Fibroblast of skin of scalp (primary cell): Measurements from ENCODE around the gene MYLK.
A peak's percentile ranks its signal among the peaks of the same experiment; 100 is the strongest.

ENCODE experiments used
- DNase-seq: peaks from one replicate; pipeline ENCODE4 v3.0.0-alpha.2; 2013

Gene MYLK

DNA sequence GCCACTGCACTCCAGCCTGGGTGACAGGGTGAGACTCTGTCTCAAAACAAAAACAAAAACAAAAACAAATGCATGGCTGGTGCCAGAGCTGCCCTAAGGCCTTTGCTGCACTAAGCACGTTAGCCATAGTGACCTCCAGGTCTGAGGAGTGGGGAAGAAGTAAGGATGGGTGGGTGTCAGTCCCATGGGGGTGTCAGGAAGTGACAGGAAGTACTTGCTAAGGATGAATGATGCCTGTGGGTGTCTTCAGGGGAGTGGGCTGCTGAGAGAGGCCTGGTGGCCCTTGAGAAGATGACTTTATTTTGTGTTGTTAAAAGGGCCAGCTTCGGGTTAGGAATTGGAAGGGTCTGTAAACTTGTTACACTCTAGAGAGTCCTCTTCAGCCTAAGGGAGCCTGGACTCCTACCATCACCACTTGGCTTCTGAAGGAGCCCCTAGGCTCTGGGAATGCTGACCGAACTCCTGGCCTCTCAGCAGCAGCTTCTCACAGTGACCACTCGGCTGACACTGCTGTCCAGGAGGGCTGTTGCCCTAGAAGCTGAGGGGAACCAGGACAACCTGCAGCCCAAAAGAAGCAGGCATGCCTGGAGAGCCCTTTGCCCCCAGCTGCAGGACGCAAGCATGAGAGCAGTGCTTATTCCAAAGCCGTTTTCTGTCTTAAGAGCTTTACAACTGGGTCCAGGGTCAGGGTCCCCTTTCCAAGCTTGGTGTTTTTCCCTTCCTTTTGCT, 116.4 kb downstream of the MYLK start:
- DNase-seq: no peak

DNA sequence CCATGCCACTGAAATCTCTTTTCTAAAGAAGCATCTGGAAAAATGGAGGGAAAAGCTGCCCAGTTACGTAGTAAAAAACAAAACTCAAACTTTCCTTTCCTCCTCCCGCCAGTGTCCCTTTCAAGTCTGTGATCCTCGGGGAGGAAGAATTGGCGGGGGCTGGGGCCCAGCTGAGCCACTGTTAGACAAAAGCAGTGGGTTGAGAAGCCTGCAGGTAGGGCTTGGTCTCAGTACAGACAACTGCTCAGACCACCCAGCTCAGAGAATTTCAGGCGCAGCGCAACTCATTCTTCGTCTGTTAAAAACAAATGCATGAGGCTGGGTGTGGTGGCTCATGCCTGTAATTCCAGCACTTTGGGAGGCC, 117.1 kb downstream of the MYLK start:
- no peak for DNase-seq

DNA sequence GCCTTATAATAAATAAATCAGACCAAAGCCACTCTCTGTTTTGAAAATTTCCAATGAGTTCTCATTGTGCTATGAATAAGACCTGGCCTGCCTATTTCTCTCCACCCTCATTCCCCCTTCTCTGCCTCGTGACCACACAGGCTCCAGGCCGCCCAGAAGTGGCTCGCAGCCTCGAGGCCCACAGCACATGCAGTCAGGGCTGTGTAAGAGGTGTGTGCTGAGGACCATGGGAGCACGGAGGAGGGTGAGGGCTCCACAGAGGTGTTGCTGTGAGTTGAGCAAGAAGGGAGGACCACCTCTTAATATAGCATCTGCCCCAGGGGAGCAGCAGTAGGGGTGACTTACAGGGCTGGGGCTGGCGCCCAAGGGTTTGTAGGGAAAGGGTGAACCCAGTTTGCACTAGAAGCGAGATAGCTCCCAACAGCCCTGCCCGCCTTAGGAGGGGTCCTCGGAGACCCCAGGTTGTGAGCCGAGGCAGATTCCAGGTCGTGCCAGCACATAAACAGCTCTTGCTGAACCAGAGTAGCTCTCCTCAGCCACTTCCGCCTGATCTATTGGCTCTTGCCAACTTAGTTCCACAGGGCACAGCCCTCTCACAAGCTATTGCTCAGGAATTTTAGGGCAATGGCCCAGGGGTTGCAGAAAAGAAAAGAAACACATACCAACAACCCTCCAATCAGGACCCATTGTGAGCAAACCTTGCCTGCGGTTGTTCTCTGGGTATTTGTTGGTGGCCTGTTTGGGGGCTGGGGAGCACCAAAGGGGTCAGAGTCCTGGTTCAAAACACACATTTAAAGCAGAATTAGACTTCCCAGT, 117.7 kb downstream of the MYLK start:
- no peak for DNase-seq

DNA sequence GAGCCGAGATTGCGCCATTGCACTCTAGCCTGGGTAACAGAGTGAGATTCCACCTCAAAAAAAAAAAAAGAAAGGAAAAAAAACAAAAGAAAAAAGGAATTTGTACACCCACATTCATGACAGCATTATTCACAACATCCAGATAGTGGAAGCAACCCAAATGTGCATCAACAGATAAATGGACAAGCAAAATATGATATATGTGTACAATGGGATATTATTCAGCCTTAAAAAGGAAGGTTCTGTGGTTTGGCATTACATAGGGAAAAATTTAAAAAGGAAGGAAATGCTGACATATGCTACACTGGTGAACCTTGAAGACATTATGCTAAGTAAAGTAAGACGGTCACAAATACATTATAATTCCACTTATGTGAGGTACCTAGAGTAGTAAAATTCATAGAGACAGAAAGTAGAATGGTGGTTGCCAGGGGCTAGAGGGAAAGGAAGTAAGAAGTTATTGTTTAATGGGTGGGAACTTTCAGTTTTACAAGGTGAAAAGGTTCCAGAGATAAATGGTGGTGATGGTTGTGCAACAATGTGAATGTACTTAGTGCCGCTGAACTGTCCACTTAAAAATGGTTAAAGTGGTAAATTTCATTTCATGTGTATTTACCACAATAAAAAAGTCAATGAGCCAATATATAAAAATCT, 118.5 kb downstream of the MYLK start:
- DNase-seq: no peak

- no peak for DNase-seq
Observed at GRCh38 chr3:123764647-123765046, 119.5 kb downstream of the MYLK start.

DNA sequence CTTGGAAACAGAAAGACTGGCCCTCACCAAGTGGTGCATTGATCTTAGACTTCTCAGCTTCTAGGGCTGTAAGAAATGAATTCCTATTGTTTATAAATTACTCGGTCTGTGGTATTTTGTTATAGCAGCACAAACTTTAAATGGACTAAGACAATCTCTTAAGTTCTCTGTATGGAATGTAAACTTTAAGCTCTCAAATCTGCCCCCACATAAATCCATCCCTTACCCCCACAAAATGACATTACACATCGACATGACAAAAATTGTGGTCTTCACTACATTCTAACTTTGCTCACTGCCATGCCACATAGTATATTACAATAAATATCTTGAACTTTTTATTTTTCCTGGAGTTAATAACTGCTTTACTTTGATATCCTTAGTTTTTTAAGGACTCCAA, 121.3 kb downstream of the MYLK start:
- no peak for DNase-seq

- DNase-seq: no peak
Observed at GRCh38 chr3:123760817-123761216, 123.3 kb downstream of the MYLK start.

DNA sequence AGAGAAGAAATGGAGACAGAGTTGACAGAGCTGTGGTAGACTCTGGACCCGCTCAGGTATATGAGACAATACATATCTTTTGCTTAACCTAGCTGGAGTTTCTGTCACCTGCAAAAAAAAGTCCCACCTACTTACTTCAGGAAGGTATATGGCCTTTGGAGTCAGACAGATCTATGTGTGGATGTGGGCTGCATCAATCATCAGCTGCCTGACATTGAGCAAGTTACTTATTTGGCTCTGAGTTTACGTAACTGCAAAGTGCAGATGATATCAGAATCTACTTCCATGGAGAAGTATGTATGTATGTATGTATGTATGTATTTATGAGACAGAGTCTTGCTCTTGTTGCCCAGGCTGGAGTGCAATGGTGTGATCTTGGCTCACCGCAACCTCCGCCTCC, 124.3 kb downstream of the MYLK start:
- no peak for DNase-seq

DNA sequence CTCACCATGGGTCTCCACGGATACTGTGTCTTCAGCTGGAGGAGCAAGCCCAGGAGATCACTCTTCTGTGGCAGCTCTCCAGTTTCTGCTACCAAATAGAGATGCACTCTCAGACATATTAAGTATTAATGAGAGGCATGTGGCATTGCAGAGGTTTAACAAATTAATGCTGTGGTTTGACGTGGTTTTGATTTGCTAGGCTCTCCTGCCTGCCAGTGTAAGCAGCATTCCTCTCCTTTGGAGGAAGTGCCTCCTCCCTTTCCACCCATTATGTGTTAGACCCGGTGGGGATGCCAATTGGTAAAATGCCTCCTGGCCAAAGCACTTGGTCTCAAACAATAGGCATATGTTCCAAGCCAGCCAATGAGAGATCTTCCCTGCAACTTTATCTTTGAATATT, 124.8 kb downstream of the MYLK start:
- peak; percentile 68 for DNase-seq

GRCh38 chr3:123758081-123758564, 126.0 kb downstream of the MYLK start:
- peak; percentile 72 for DNase-seq

- peak; percentile 48 for DNase-seq
Observed at GRCh38 chr3:123757281-123757940, 126.7 kb downstream of the MYLK start.

DNA sequence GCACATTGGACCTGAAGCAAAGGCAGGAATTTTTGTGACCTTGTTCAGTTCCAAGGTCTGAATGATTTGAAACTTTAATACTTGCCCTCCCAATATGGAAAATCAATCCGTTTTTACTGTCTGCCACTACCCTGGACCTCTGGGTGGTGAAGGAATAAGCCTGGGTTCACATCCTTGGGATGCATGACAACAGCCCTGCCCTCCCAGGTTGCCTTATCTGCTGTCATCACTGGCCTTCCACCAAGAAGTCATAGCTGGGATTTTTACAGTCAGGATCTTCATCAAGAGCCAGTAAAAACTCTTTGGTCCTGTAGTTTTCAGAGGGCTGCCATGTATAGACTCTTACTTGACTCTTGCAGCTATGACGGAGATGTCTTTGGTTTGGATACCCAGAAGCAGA, 128.6 kb downstream of the MYLK start:
- DNase-seq: no peak

- no peak for DNase-seq
Observed at GRCh38 chr3:123755085-123755484, 129.0 kb downstream of the MYLK start.

GRCh38 chr3:123753286-123753685, 130.8 kb downstream of the MYLK start:
- no peak for DNase-seq

DNA sequence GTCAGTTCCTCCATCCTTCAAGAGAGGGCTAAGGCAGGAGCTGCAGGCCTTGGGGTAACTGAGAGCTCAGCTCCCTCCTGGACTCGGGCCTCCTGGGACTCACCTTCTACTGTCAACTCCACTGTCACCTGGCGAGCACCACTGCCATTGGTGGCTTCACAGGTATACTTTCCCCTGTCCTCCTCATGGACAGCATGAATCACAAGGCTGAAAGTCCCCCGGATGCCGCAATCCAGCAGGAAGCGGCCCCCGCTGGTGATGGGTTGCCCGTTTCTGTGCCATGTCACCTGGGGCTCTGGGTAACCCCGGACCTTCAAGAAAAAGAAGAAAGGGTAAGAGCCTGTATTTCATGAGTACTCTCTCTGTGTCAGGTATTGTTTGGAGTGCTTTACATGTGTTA, 131.9 kb downstream of the MYLK start:
- no peak for DNase-seq

DNA sequence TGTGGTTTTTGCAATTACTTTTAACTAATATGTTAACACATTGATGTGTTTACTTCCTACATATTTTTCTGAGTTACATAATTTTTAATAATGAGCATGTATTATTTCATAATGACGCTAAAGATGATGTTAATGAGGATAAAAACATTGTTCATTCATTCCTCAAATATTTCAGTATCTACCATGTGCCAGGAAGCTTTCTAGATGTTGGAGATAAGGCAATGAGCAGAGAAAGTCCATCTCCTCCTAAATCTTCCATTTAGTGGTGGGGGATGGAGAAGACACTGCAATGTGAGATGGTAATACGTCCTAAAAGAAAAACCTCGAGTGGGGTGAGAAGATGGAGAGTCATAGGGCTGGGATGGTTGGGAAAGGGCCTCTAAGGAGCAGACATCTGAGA, 132.7 kb downstream of the MYLK start:
- DNase-seq: peak; percentile 31

DNA sequence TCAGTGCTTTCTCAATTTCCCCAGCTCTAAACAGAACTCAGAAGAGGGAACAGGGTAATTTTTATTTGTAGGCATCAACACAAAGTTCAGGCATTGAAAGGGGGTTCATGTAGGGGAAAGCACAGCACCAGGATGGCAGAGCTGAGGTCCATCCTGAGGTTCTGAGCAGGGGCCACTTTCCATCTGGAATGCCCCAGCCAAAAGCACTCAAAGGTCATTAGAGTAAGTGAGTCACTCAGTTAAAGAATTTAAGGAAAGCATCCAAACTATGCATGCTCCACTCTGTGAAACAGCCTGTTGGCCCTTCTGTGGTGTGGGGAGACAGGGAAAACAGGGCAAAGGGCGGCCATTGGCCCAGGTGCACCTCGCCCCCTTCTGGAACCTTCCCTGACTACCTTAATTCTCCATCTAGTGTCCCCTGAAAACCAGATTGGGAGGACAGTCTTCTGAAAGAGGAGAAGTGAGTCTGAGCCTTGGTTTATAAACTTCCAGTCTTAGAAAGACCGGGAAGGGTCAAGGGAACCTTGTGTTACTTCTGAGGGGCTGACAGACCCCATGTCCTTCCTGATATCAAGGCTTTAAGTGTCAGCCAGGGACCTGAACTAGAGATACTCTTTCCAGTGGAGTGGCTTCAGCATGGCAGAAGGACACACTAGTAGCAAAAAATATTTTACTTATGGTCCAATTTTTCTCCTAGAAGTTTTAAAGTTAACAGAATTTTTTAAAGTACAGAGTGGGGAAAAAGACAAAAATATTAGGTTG, 133.3 kb downstream of the MYLK start:
- peak; percentile 93 for DNase-seq

DNA sequence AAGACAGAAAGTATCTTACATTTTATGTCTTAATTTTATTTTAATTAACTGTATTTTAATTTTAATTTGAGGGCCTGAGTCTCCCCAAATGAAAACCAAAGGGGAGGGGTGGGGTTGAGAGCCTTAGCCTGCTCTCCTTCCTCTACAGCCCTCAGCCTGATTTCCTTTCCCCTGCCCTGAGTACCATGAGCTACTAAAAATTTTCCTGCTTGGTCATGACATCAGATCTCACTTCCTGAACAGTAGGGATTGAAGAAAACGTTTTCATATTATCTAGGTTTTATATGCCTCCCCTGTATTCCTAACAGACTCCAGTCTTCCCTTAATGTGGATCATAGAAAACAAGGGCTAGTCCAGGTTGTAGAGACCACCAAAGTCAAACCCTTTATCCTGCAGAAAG, 133.9 kb downstream of the MYLK start:
- no peak for DNase-seq

DNA sequence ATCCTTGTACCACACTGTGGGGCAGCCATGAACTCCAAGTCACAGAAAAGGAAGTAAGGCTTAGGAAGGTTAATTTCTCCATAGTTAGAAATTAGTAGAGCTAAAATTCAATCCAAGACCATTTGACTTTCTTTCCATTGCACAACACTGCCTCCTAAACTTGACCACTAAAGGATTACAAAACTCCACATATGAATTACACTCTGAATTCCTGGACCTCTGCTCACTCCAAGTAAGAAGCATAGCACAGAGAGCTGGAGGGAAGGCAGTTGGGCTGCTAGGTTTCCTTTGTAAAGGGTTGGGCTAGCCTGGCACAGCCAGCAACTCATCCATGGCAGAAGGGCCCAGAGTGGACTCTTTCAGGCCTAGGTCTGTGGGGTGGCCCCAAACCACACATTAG, 134.4 kb downstream of the MYLK start:
- peak; percentile 94 for DNase-seq

DNA sequence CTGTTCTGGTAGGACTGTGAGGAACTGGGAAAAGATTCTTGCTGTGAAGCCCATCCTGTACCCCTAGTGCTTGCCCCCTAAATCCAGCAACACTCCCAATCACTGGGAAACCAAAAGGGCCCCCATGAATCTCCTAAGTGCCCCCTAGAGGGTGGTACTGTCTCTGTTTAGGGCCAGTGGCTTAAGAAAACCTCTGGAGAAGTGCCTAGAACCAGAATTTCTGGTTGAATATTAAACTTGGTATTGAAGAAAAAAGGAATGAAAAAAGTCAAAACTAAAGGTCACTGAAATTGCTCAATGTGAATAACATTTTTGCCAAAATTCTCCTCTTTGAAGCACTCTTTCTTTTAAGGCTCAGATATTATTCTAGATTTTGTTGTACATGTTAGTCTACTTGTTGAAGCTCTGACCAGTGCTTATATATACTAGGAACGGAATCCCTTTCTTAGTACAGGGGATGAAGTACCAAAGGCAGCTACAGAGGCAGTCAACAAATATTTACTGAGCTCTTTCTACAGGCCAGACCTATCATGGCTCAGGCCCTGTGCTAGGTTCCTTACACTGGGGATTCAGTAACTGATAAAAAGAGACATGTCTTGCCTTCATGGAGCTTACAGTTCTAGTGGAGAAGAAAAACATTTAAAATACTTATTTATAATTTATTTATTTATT, 138.8 kb downstream of the MYLK start:
- peak; percentile 32 for DNase-seq

DNA sequence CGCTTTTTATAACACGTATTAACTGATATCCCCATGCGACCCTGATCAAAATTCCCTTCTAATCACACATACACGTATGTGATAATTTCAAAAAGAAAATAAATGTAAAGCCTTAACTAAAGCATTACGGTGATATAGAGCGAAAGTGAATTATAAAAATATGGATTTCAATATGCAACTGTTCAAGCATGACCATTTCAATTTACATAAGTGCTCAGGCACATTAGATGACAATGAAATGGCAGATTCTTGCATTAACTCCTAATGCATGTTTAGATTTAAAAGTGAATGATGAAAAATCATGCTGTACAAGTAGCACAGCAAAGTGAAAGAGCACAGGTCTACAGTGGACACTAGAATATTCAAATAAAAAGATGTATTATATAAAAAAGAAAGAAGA, 140.1 kb downstream of the MYLK start:
- no peak for DNase-seq

GRCh38 chr3:123743121-123743520, 141.0 kb downstream of the MYLK start:
- peak; percentile 76 for DNase-seq
